Activated T-helper 1 cell treated with anti-CD3 and anti-CD28 coated beads, Interleukin-2, amount 50 U/mL, for 16 hours (primary cell): Measurements from ENCODE around the gene CDH20.

Experiments used
- DNase-seq, 2 donors: peaks; one replicate each; pipeline ENCODE4 v3.0.0-alpha.2; 2020; ENCODE audit warnings: low read depth in 1 of 2, low spot score in 1 of 2

The CDH20 gene

GRCh38 chr18:61333271-61333745 is at the start of gene CDH20:
Gene CDH20 (plus strand): TSS chr18:61333430.
- DNase-seq, result no peak

GRCh38 chr18:61284039-61284438 is 49.2 kb upstream of the CDH20 start:
- no peak for DNase-seq

GRCh38 chr18:61285777-61286176 is 47.5 kb upstream of the CDH20 start:
- no peak for DNase-seq

- DNase-seq, result no peak
Observed at GRCh38 chr18:61286867-61287266, 46.4 kb upstream of the CDH20 start.

GRCh38 chr18:61290616-61291015 is 42.6 kb upstream of the CDH20 start:
- DNase-seq, result no peak

GRCh38 chr18:61292280-61293035 is 40.8 kb upstream of the CDH20 start:
- no peak for DNase-seq

GRCh38 chr18:61295153-61295552 is 38.1 kb upstream of the CDH20 start:
- no peak for DNase-seq

- no peak for DNase-seq
Observed at GRCh38 chr18:61308004-61308403, 25.2 kb upstream of the CDH20 start.

- no peak for DNase-seq
Observed at GRCh38 chr18:61308795-61309393, 24.3 kb upstream of the CDH20 start.

- no peak for DNase-seq
Observed at GRCh38 chr18:61322265-61322873, 10.9 kb upstream of the CDH20 start.

- DNase-seq, result no peak
Observed at GRCh38 chr18:61323951-61324350, 9.3 kb upstream of the CDH20 start.

- no peak for DNase-seq
Observed at GRCh38 chr18:61326407-61326806, 6.8 kb upstream of the CDH20 start.

GRCh38 chr18:61329398-61329797 is 3.8 kb upstream of the CDH20 start:
- DNase-seq, result no peak

- no peak for DNase-seq
Observed at GRCh38 chr18:61331051-61331450, 2.2 kb upstream of the CDH20 start.

- DNase-seq, result no peak
Observed at GRCh38 chr18:61333746-61334490, 688 bp downstream of the CDH20 start.

- DNase-seq, result no peak
Observed at GRCh38 chr18:61334491-61334850, 1.2 kb downstream of the CDH20 start.

- DNase-seq, result no peak
Observed at GRCh38 chr18:61334951-61335683, 1.9 kb downstream of the CDH20 start.

GRCh38 chr18:61335684-61336555 is 2.7 kb downstream of the CDH20 start:
- DNase-seq, result no peak

GRCh38 chr18:61336766-61337165 is 3.5 kb downstream of the CDH20 start:
- DNase-seq, result no peak

GRCh38 chr18:61337527-61337926 is 4.3 kb downstream of the CDH20 start:
- no peak for DNase-seq
